WI38 (cell line): Measurements from ENCODE around the gene ESRRA.

ENCODE experiments used
- H3K4me3 ChIP-seq: 2 replicates; pipeline ENCODE4 v1.5.1; 2011; ENCODE audit warnings: low read depth, mild to moderate bottlenecking, control low read depth, low read length
- CTCF ChIP-seq: IDR thresholded peaks from 2 replicates; pipeline ENCODE4 v1.5.1; 2012; ENCODE audit warnings: low read depth, mild to moderate bottlenecking, control low read depth, low read length

ESRRA gene

GRCh38 chr11:64262271-64263002, 42.9 kb upstream of the ESRRA start:
- no peak for TF ChIP-seq CTCF
- H3K4me3 ChIP-seq = no peak overlapping the region

GRCh38 chr11:64263021-64263946, 42.0 kb upstream of the ESRRA start:
- no peak for TF ChIP-seq CTCF
- H3K4me3 ChIP-seq = no peak overlapping the region

GRCh38 chr11:64263947-64264317, 41.4 kb upstream of the ESRRA start:
- TF ChIP-seq CTCF = no peak

GRCh38 chr11:64264371-64264852, 40.9 kb upstream of the ESRRA start:
- no peak for TF ChIP-seq CTCF
- H3K4me3 ChIP-seq = no peak overlapping the region

More at GRCh38 chr11:64263947-64264317, 41.4 kb upstream of the ESRRA start:
- H3K4me3 ChIP-seq = no peak overlapping the region

GRCh38 chr11:64265176-64266160, 39.9 kb upstream of the ESRRA start:
- H3K4me3 ChIP-seq = no peak overlapping the region
- TF ChIP-seq CTCF = no peak

- no peak overlapping the region for H3K4me3 ChIP-seq
- TF ChIP-seq CTCF = no peak
Observed at GRCh38 chr11:64266339-64266738, 39.0 kb upstream of the ESRRA start.
